NCI-H748 (cell line): ENCODE measurements around the gene BCL2.

Experiments used
- DNase-seq: peaks from one replicate; lab custom pipeline; 2025; ENCODE audit not compliant: unreplicated experiment; lab: John Stamatoyannopoulos, UW

Gene BCL2

DNA sequence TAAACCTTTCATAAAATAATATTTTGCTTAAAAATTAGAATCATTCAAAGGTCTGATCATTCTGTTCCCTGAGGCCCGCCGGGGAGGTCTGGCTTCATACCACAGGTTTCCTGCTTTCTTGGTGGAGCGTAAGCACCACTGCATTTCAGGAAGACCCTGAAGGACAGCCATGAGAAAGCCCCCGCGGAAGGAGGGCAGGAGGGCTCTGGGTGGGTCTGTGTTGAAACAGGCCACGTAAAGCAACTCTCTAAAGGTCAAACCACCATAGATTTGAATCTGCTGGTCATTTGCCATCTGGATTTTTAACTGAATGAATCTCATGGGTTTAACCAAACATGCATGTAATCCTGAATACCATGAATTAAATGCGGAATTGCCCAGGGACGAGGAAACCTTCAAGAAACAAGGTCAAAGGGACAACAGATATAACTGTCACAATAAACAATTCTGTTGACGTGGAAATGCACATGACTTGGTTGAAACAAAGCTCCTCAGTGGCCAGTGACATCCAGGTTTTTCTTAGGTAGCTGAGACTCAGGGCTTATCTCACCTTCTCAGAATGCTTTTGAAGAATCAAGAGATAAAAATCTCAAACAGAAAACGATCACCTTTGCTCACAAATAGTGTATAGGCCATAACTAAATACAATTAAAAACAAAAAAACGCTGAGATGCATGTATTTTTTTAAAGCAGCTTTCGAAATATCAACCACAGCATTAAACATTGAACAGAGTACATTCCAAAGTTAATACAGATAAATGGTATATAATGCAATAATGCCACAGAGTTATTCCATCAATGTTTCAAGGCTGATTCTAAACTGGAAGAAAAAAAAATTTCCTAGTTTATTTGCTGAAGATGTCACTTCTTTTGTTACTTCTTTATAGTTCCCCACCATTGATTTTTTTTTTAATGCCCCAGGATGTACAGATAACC lies 193.2 kb downstream of the BCL2 start:
- DNase-seq: no peak

DNA sequence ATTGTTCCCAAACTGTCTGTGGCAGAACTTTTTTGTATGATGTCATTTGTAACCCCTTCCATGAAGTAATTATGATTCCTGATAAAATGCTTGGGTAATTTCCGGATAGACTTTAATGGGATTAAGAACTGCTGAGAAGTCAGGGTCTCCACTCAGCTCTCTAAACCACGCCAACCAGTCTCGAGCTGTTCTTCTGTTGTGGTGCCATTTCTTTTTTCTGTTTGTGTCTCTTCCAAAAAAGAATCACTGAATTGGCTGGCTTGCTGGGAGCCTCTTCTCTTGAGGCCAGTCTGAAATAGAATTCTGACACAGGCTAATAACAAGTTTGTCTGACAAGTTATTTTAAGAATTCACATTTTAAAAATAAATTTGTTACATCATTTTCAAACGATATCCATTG lies 198.9 kb downstream of the BCL2 start:
- no peak for DNase-seq

DNA sequence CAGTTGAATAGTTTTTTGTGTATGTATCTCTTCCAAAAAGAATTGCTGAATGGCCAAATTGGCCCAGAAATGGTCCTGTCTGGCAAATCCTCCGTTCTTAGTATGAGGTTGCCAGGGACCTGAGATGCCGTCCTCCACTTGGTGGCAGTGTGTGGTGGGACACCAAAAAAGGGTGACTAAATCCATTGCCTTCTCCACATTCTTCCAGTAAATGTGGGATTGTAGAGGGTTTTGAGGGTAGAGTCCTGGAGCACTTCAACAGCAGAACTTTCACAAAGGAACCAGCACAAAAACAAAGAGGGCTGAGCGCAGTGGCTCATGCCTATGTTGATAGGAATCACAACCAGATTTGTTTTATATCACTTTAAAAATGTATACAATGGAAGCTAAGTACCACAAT lies 199.9 kb downstream of the BCL2 start:
- DNase-seq: peak; percentile 54

DNA sequence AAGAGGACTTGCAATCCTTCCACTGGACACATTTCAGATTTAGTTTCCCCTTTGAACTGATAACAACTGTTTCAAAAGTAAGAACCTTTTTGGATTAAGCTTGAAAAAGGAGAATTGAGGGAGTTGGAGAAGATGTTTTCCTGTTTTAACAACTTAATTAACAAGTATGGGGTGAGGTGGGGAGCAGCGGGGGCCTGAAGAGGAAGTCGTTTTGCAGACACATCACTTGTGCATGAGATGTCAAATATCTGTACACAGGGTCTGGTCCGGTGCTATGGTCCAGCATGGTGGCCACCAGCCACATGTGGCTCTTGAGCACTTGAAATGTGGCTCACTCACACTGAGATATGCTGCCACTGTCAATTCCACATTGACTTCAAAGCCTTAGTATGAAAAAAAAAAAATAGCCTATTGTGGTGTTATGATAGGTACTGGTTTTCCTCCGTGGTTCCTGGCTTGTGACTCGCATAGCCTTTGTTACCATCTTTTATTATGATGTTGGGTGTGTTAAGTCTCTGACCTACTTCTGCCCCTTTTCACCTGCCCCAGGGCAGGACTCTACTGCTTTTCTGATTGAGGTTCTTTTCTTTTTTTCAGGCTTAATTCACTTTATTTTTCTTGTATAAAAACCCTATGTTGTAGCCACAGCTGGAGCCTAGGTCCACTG lies 205.5 kb downstream of the BCL2 start:
- DNase-seq: no peak

DNA sequence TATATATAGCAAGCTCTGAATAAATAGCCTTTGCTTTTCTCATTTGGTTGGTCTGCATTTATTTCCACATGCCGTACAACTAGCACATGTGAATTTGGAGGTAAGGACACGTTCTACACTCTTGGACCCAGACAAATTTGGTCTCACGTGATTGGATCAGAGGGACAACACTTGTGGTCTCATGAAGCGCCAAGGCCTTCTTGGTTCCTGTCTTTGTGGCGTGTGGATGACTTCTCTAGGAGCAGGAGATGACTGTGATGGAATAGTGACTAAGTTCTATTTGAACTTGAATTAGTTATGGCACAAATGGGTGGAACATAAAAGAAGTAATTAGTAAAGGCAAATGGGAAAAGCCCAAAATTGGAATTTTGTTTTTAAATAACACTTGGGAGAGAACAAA lies 206.9 kb downstream of the BCL2 start:
- DNase-seq: no peak

DNA sequence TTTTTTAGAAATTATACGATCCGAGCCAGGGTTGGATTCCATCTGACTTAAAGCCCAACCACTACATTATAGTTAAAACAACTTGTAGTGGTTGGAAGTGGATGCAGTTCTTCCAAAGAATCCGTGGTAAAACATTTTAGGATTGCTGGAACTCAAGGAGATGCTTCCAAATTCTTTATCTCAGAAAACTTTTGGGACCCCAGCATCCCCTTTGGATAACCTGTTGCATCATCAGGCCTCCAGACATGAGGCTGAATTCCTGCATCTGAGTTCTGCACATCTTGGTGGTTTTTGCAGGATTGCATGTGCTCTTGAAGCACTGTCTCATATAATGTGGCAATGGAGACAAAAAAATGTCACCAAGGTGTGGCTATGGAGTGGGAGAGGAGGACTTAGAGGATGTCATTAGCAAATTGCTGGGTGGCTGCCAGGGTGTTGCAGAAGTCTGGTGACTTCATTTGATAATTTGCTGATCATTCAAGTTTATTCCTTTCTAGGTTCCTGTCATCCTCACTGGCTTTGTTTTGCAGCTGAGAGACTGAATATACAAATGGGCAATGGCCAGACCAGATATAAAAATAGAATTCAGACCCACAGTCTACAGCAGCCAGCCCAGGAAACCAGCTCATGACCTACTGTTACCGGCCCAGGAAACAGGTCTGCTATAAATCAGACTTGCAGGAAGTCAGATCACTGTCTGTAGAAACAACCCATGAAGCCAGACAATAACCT lies 207.7 kb downstream of the BCL2 start:
- peak; percentile 52 for DNase-seq

DNA sequence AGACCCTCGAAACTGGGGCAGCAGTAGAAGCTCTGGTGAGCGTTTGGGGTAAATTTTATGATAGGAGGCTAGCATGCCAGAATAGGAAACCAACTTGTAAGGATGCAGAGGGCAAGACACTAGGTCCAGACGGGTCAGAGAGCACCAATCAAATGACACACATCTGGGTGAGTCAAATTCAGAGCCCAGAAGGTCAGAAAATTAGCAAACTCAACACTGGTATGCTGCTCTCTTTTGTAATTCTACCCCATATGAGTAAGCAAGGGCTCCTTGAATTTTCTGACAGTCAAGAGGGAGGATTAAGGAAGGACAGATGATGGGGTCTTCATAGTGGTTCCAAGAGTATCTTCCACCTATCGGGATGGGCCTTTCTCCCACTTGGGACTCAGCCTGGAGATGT lies 209.8 kb downstream of the BCL2 start:
- DNase-seq: no peak

DNA sequence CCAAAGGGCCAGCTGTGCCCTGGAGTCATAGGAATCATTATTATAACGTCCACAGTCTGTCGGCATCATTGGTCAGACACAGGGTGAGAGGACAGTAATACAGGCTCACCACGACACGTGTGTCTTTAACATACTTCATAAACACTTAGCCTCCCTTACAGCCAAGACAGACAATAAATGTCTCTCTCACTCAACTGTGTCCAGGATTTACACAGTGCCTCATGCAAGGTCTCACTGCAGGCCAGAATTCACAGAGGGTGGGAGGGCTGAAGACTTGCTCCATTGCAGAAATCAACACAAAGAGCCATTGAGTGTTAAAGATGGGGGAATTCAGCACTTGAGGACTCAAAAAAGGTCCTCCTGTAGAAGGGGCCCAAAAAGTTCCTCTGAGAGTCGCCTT lies 210.5 kb downstream of the BCL2 start:
- DNase-seq: no peak

DNA sequence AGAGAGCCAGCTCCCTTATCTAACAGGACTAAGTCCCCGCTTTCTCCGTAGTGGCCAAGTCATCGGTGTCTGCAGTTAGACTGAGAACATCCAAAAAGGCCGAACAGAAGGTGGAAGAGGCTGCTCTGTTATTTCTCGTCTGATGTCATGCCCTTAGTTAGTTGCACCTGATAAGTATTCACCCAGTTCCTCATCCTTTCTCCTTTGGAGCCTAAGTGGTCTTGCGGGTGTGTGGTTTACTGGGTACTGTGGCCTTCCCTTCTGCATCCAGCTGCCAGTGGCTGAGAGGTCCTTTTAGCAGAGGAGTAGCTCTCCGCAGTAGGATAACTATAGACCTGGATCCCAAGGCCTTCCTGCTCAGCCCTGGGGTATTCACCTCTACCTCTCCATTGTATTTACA lies 211.6 kb downstream of the BCL2 start:
- DNase-seq: no peak

DNA sequence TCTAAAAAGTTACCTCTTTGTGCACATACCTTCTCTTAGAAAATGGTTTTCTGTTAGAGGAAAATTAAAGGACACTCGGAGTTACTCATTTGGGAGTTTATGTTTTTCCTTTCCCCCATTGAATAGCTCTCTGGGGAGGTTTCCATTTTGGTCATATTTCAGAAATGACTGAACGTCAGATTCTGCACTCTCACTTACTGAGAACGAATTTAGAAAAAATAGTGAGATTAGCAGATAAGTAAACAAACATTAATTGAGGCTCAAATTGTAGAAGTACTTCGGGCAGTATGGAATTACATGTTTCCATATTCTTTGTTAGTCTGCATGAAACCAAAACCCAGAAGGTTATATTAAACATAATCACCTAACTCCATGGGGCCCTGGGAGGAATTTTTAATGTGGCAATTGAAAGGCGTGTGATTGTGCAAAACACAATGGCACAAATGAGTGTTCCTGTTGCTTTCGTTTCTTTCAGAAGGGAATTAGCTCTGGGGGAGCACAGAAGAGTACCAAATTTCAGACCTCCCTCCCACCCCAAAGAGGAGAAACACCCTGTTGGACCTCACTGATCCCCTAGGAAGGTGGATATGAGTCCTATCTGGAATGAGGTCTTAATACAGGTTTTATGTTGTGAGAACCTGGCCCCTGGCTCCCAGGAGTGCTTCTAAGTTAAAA lies 212.3 kb downstream of the BCL2 start:
- DNase-seq: peak; percentile 75

DNA sequence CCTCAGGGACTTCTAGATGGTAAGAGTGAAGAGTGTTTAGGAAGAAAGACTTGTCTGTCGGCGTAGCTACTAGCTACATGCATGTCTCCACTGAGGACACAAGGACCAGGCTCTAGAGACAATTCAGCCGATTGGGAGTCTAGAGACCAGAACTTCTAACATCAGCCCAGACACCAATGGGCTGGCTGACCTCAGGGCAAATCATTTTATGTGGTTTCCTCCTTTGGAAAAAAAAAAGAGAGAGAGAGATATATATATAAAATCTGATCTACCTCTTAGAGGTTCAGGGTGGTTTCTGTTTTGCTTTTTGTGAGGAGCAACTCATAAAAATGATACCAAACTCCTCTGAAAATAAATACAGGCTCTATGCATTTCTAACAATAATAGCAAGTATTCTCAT lies 212.8 kb downstream of the BCL2 start:
- DNase-seq: no peak

DNA sequence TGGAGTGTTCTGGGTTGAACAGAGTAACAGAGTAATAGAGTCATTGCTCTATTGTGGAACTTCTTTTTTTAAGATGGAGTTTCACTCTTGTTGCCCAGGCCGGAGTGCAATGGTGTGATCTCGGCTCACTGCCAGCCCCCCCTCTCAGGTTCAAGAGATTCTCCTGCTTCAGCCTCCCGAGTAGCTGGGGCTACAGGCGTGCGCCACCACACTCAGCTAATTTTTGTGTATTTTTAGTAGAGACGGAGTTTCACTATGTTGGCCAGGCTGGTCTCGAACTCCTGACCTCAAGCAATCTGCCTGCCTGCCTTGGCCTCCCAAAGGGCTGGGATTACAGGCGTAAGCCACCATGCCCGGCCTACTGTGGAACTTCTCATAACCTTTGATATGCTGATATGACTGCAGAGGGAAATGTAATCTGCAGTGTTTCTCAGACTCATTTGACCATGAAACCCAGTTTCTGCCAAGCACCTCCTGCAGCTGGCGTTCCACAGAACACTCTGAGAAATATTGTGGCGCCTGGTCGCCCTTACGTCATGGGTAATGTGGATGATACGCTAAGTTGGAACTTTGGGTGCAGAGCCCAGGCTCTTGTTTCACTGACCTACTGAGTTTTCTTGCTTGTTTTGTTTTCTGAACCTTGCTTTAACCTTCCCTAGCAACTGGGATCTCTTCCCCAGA lies 213.8 kb downstream of the BCL2 start:
- DNase-seq: no peak

DNA sequence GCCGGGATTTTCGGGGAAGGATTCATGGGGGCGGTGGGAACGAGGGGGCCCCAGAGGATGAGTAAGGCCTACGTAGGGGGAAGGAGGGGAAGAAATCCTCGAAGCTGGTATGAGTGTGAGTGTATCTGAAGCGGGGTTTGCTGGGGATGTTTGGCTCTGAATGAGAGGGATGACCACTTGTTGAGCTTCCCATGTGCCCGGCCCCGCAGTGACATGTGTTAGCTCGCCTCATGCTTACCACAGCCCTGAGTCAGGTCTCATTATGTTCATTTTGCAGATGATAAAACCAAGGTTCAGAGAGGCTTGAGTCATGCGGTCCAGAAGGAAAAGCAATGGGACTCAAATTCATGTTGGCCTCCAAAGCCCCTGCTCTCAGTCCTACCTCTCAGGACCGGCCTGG lies 214.7 kb downstream of the BCL2 start:
- no peak for DNase-seq

DNA sequence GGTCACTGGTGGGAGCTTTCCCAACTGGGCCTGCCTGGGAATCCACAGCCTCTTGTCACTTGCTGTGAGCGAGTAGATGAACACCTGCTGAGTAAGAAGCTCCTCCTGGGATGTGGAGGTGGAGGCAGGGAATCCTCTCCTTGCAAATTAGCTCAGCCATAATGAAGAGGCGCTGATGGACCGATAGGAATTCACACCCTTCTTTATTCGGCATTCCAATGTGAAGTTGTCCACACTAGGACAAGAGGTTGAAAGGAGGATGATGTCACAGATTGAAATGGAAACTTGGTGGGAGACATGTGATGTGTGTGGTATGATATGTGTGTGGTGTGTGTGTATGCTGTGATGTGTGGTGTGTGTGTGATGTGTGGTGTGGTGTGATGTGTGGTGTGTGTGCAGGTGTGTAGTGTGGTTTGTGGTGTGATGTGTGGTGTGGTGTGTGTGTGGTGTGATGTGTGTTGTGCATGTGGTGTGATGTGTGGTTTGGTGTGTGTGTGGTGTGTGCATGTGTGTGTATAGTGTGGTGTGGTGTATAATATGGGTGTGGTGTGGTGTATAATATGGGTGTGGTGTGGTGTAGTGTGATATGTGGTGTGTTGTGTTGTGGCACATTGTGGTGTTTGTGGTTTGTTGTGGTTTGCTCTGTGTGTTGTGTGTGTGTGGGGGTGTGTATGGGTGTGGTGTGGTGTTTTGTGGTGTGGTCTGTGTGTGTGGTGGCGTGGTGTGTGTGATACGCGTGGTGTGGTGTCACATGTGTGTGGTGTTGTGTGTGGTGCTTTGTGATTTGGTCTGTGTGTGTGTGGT lies 216.4 kb downstream of the BCL2 start:
- DNase-seq: no peak

DNA sequence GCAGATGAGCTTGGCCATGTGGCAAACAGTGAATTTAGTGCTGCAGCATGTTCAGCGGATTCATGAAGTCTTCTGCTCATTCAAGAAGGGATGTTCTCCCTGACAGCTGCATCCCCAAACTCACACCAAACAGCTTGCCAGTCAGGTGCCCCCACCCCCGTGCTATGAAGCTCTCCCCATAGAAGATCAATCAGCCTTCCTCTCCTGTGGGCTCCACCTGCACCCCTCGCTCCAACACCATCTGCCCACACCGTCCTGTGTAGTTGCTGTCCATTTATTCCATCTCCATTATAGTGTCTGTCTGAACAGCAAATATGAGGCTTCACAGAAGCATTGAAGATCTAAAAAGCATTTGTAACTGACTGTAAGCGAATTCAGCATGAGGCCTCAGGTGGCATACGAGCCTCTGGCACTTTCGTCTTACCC lies 218.9 kb downstream of the BCL2 start:
- DNase-seq: no peak

DNA sequence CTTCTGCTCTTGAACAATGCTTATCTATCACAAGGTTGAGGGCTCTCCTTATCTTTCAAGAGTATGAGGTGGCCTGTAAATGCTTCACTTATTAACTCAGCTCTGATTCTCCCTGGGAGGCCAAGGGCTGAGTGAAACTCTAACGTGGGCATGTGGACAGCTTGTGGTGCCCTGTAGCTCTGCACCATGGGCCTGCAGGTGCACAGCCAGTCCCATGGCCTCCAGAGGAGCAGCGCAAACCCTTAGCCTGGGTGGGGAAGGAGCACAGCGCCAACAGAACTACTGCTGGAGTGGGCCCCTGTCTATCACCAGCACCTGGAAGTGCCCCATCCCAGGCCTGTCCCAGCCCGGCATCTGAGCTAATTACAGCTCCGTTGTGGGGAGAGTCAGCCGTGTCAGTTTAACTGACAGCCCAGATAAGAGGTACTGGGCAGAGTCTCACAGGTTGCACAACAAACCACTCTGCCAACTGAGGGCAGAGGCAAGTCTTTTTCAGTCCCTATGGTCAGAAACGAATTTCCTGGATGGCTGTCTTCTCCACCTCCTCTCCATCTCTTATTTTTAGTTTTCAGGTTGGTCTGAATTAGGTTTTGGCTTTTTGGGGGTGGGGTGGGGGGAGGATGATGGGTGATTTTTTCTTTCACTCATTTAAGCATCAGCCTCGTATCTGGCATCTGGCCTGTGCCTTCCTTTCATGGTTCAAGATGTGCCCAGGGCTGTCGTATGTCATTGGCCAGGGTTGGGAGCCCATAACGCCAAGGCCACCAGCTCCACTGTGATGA lies 219.5 kb downstream of the BCL2 start:
- no peak for DNase-seq

DNA sequence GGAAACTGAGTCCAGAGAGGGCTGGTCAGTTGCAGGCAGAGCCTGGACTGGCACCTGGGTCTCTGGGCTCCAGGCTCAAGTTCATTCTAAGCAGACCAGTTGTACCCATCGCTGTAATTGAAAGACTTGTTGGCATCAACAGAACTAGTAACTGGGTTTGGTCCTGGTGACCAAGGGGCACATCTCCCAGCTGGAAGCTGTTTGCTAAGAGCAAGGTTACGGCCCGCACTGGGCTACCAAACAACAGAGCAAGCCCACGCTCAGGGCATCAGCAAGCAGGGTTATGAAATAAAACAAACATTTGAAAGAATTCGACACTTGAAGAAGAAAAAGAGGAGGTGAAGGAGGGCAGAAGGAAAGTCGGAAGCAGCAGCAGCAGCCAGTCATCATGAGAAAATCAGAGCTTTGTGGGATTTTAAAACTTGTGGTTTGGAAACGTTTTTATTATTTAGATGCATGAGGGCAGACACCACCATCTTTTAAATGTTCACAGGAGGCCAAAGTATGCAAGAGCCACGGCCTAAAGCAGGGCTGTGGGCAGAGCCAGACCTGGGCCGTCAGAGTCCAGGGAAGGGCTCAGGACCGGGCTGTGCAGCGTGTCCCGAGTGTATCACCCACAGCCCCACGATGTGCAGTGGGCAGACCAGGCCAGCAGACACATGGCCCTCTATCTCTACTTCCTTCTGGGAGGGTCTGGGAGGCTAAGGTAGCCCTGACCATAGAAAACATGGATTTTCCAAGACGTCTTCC lies 220.3 kb downstream of the BCL2 start:
- no peak for DNase-seq
